Peyer's patch (tissue), 4 donors: ENCODE measurements around the gene NCKAP5. TPM values are rescaled to one million over a fixed set of nuclear protein-coding genes. Genes with fewer than 3 reads are reported as not detected.

Source experiments
- DNase-seq, 3 donors: peaks; one replicate each; pipeline ENCODE4 v3.0.0-alpha.2; 2017 to 2019
- H3K27ac ChIP-seq, 4 donors: fragments of 200-600 bp; sonication (generic); one replicate each; pipeline ENCODE4 v1.5.1; 2016 to 2019
- H3K27me3 ChIP-seq, 2 donors: fragments of 200-600 bp; sonication (generic); one replicate each; pipeline ENCODE4 v1.5.1; 2019
- H3K36me3 ChIP-seq, 3 donors: fragments of 200-600 bp; sonication (generic); one replicate each; pipeline ENCODE4 v1.5.1; 2016 to 2019
- H3K4me1 ChIP-seq, 4 donors: fragments of 200-600 bp; sonication (generic); one replicate each; pipeline ENCODE4 v1.5.1; 2016 to 2019
- H3K4me3 ChIP-seq, 4 donors: fragments of 200-600 bp; sonication (generic); 1 replicate in 3 of 4; 2 replicates in 1 of 4; pipeline ENCODE4 v1.5.1; 2016 to 2019; ENCODE audit warnings: mild to moderate bottlenecking in 1 of 4
- H3K9me3 ChIP-seq, 4 donors: fragments of 200-600 bp; sonication (generic); one replicate each; pipeline ENCODE4 v1.5.1; 2016 to 2019; ENCODE audit warnings: mild to moderate bottlenecking in 1 of 4
- POLR2A ChIP-seq, 2 donors: fragments of 450-650 bp; IDR thresholded peaks; one replicate each; pipeline ENCODE4 v1.5.1; 2017; ENCODE audit warnings: antibody characterized with exemption in 2 of 2, mild to moderate bottlenecking in 2 of 2, moderate library complexity in 2 of 2
- total RNA-seq, 4 donors: library from RNA; depleted of rRNA; stranded (reverse); fragments of >200 nt; gene quantifications; one replicate each; pipeline ENCODE4 v1.1.0, GENCODE V29; 2016
- TF ChIP-seq, protein P1 (sequence below), 6 experiments: fragments of 450-650 bp in 4 of 6; fragments of 200-600 bp in 2 of 6; sonication (generic) in 1 of 6; IDR thresholded peaks; one replicate each; pipeline ENCODE4 v1.5.1; 2017 to 2019; ENCODE audit warnings: antibody characterized with exemption in 6 of 6, mild to moderate bottlenecking in 3 of 6, moderate library complexity in 1 of 6

Gene NCKAP5
- 10 to 100 TPM in 3 of 4 donors, 1 to 10 TPM in 1; 9.1 to 28.5 (median 22.5) TPM for total RNA-seq

GRCh38 chr2:133568172-133568571 lies at the start of gene NCKAP5:
NCKAP5 (minus strand) TSS chr2:133568463; CDS start chr2:133517526, 50,937 bp downstream.
- Histone ChIP-seq H3K36me3 (no peaks in the 10 kb centered on the region), H3K27me3 (no peaks in the 10 kb centered on the region), H3K27ac (peak within 1 kb of the TSS in 2 of 4 donors; percentile 70 to 71), H3K4me1 (peaks cover 0 to 14% (median 0%) of the 10 kb centered on the region in 4 donors), H3K4me3 (peak within 1 kb of the TSS in 3 of 4 donors; percentile 23 to 55 (median 44)), H3K9me3 (no peaks in the 10 kb centered on the region)
- TF ChIP-seq, protein P1, sequence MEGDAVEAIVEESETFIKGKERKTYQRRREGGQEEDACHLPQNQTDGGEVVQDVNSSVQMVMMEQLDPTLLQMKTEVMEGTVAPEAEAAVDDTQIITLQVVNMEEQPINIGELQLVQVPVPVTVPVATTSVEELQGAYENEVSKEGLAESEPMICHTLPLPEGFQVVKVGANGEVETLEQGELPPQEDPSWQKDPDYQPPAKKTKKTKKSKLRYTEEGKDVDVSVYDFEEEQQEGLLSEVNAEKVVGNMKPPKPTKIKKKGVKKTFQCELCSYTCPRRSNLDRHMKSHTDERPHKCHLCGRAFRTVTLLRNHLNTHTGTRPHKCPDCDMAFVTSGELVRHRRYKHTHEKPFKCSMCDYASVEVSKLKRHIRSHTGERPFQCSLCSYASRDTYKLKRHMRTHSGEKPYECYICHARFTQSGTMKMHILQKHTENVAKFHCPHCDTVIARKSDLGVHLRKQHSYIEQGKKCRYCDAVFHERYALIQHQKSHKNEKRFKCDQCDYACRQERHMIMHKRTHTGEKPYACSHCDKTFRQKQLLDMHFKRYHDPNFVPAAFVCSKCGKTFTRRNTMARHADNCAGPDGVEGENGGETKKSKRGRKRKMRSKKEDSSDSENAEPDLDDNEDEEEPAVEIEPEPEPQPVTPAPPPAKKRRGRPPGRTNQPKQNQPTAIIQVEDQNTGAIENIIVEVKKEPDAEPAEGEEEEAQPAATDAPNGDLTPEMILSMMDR (IDR thresholded peaks at IDR 0.05), result peak in 3 of 6 experiments; percentile 30 to 47 (median 31)
- TF ChIP-seq POLR2A (IDR thresholded peaks at IDR 0.05), result peak; percentile 67 to 77
- DNase-seq, result peak in 2 of 3 donors; percentile 76 to 87

GRCh38 chr2:133609664-133610063 lies 41.4 kb upstream of the NCKAP5 start:
- Histone ChIP-seq H3K4me1 (no peaks in the 10 kb centered on the region), H3K4me3 (no peak overlapping the region), H3K27me3 (no peaks in the 10 kb centered on the region), H3K9me3 (no peaks in the 10 kb centered on the region), H3K36me3 (no peaks in the 10 kb centered on the region), H3K27ac (no peak overlapping the region)
- DNase-seq, result no peak
- no peak for TF ChIP-seq POLR2A (IDR thresholded peaks at IDR 0.05)
- TF ChIP-seq, protein P1 (IDR thresholded peaks at IDR 0.05), result no peak

DNA sequence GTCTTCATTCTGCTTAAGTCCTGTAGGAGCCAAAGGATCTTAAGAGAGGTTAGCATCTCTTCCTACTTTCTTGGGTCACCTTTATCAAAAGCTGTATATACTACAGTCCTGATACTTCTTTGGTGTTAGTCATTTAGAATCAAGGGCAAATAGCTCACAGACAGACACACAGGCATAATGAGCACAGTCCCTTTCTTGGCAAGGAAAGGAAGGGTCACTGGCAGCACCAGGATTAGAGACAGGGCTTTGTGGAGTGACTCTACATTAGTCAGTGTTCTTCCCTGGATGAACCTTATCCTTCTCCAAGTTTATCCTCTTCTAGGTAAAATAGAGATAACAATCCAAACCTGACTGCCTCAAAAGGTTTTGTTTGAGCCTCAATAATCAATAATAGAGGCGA lies 40.0 kb upstream of the NCKAP5 start:
- no peak overlapping the region for H3K4me3 ChIP-seq
- H3K27me3 ChIP-seq, result no peaks in the 10 kb centered on the region
- TF ChIP-seq, protein P1 (IDR thresholded peaks at IDR 0.05), result no peak
- TF ChIP-seq POLR2A (IDR thresholded peaks at IDR 0.05), result no peak
- no peaks in the 10 kb centered on the region for H3K4me1 ChIP-seq
- no peak overlapping the region for H3K27ac ChIP-seq
- H3K36me3 ChIP-seq, result no peaks in the 10 kb centered on the region
- no peak for DNase-seq
- H3K9me3 ChIP-seq, result no peaks in the 10 kb centered on the region

DNA sequence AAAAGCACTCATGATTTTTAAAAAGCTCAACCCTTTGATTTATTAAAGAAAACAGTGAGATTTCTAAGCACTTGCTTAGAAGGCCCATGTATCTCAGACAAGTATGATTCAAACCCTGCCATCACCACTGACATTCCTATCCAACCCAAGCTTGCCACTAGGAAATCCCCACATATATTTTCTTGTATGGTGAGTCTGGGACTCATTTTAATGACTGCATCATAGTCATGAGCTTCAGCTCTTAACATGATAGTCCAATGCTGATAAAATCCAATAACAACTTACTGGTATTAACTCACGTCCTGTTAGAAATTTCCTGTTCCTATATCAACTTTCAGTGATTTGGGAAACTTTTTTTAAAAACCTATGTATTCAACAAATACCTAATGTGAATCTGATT lies 39.4 kb upstream of the NCKAP5 start:
- TF ChIP-seq, protein P1 (IDR thresholded peaks at IDR 0.05), result no peak
- TF ChIP-seq POLR2A (IDR thresholded peaks at IDR 0.05), result no peak

DNA sequence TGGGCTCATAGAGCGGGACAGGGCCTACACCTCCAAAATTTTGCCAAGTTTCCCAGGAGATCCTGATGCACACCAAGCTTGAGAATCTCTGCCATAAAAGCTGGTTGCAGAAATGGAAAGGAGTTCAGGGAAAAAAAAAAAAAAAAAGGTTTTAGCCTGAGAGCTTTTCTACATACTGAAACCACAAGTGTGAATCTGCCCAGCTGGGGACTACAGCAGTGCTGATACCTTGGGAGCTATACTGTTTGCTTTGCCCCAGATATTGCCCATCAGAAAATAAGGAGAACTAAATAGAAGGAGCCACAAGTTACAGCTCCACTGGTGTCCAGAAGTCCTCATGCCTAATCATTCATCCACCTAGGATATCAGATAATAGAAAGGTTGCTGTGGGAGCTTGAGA lies 38.4 kb upstream of the NCKAP5 start:
- DNase-seq, result no peak
- H3K9me3 ChIP-seq, result no peaks in the 10 kb centered on the region
- no peaks in the 10 kb centered on the region for H3K4me1 ChIP-seq
- TF ChIP-seq POLR2A (IDR thresholded peaks at IDR 0.05), result no peak
- TF ChIP-seq, protein P1 (IDR thresholded peaks at IDR 0.05), result no peak
- H3K27ac ChIP-seq, result no peak overlapping the region
- no peaks in the 10 kb centered on the region for H3K27me3 ChIP-seq
- no peak overlapping the region for H3K4me3 ChIP-seq
- no peaks in the 10 kb centered on the region for H3K36me3 ChIP-seq

More for the DNA sequence above, 39.4 kb upstream of the NCKAP5 start:
- H3K9me3 ChIP-seq, result no peaks in the 10 kb centered on the region
- no peak overlapping the region for H3K4me3 ChIP-seq
- no peak overlapping the region for H3K27ac ChIP-seq
- DNase-seq, result no peak
- H3K27me3 ChIP-seq, result no peaks in the 10 kb centered on the region
- H3K4me1 ChIP-seq, result no peaks in the 10 kb centered on the region
- no peaks in the 10 kb centered on the region for H3K36me3 ChIP-seq

DNA sequence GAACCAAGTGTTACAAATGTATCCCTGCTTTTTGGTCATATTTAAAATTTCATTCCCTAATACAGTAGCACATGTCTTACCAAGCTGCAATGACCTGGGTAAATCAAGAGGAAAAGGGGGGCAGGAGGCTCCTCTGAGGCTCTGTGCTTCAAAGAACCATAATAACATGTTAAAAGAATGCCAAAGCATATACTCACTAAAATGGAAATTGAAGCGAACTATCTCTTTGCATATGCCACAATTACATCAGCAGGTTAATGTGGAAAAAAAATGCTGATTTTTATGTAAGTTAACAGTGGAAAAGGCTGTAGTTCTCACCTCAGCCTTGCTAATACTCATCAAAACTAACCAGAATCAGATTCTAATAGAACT lies 37.5 kb upstream of the NCKAP5 start:
- no peaks in the 10 kb centered on the region for H3K36me3 ChIP-seq
- H3K4me1 ChIP-seq, result no peaks in the 10 kb centered on the region
- no peaks in the 10 kb centered on the region for H3K27me3 ChIP-seq
- no peak for TF ChIP-seq POLR2A (IDR thresholded peaks at IDR 0.05)
- no peaks in the 10 kb centered on the region for H3K9me3 ChIP-seq
- no peak overlapping the region for H3K27ac ChIP-seq
- H3K4me3 ChIP-seq, result no peak overlapping the region
- no peak for DNase-seq
